NT2/D1 (cell line): ENCODE measurements around the gene CLCN7.
"Not testable (repeated sequence)": the region's sequence is repeated elsewhere in the genome, so short reads cannot be mapped to it uniquely, and the experiment has no call there.

Source experiments
- DNase-seq: peaks from one replicate; pipeline ENCODE4 v3.0.0-alpha.2; 2011; ENCODE audit warnings: low read depth, low spot score
- H3K27me3 ChIP-seq: 2 replicates; pipeline ENCODE4 v1.6.0; 2011; ENCODE audit warnings: mild to moderate bottlenecking; ENCODE audit not compliant: insufficient read length, insufficient read depth
- H3K36me3 ChIP-seq: 2 replicates; pipeline ENCODE4 v1.6.1; 2011; ENCODE audit warnings: mild to moderate bottlenecking, low read length, mixed read lengths; ENCODE audit not compliant: insufficient read depth, insufficient read length
- H3K4me1 ChIP-seq: 2 replicates; pipeline ENCODE4 v1.5.1; 2011; ENCODE audit not compliant: insufficient read depth, insufficient read length
- H3K4me3 ChIP-seq: 2 replicates; pipeline ENCODE4 v1.5.1; 2011; ENCODE audit warnings: low read depth; ENCODE audit not compliant: insufficient read length
- H3K9ac ChIP-seq: 2 replicates; pipeline ENCODE4 v1.6.0; 2011; ENCODE audit warnings: low read depth; ENCODE audit not compliant: insufficient read length
- H3K9me3 ChIP-seq: 2 replicates; pipeline ENCODE4 v1.5.1; 2011; ENCODE audit warnings: mild to moderate bottlenecking, low read length; ENCODE audit not compliant: insufficient read depth
- SUZ12 ChIP-seq: IDR thresholded peaks from 2 replicates; pipeline ENCODE4 v1.6.1; 2011; ENCODE audit not compliant: insufficient read length, insufficient read depth; ENCODE audit errors: extremely low read depth
- YY1 ChIP-seq: IDR thresholded peaks from 2 replicates; pipeline ENCODE4 v1.6.1; 2011; ENCODE audit not compliant: insufficient read length, insufficient read depth
- ZNF274 ChIP-seq: IDR thresholded peaks from 2 replicates; pipeline ENCODE4 v1.6.1; 2011; ENCODE audit warnings: mild to moderate bottlenecking, low read depth, low read length

The CLCN7 gene

DNA sequence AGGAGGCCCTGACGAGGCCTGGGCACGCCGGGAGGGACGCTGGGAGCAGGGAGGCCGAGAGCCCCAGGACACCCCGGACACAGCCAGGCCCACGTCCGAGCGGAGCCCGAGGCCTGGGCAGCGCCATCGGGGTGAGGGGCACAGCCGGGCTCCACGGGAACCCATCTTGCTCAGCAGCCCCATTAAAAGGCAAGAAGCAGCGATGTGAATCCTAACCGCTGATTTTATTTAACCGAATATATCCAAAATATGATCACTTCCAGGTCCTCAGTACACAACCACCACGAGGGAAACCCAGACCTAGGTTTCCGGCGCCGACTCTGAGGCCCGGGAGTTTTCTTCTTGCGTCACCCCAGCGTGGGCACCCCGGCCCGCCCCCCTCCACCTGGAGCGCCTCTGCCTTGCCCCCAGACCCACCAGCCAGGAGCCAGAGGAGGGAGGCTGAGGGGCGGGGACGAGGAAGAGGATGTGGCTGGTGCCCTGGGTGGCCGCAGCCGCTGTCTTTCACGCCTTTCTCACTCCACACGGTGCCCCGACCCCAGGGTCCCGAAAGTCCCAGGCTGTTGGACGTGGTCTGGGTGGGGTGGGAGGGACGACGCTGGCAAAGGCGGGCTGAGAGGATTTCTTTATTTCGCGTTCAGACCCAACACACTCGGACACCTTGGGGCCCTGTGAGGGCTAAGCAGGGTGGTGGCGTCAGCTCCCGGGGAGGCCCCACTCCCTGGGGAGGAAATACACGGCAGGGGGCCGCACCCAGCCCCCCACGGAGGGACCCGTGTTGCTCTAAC is 29.9 kb downstream of the CLCN7 start:
- no peak for DNase-seq
- TF ChIP-seq YY1 (no peak), SUZ12 (no peak), ZNF274 (no peak)
- Histone ChIP-seq H3K9me3 (no peaks in the 10 kb centered on the region), H3K36me3 (peaks cover 45% of the 10 kb centered on the region), H3K4me3 (no peak overlapping the region), H3K27me3 (no peaks in the 10 kb centered on the region), H3K9ac (no peak overlapping the region), H3K4me1 (no peaks in the 10 kb centered on the region)

DNA sequence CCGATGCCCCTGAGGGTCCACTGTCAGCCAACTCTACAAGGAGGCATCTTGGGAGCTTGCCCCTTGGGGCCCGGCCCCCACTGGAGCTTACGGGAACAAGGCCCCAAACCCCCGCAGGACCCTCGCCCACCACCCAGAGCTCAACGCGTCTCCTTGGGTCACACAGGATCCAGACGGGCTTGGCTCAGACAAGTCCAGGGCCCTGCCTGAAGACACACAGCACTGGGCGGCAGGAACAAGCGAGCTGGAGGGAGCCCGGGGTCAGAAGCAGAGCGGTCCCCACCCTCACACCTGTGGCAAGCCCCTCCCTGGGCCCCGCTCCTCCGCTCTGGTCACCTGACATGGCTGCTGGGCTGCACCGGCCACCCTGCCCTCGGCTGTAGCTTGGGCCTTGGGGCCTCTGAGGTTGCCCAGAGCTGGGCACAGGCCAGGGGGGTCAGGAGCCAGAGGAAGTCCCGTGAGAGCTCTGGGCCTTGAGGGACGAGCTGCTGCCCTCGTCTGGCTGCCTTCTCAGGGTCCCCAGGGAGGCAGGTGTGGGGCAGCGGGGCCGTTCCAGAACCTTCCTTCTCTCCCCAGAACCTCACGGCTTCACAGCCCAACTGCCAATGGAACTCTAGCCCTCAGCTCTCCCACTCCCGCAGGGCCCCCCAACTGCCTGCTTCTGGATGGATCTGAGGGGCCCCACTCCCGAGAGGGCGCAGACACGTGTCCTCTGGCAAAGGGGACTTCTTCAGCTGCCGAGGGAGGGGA is 30.7 kb downstream of the CLCN7 start, which contains the start of gene CCDC154:
TSS of gene CCDC154 (minus strand) at position 577 of the 750 bp plus-strand sequence. CDS start at position 343, 234 bp downstream.
- DNase-seq: no peak
- Histone ChIP-seq H3K4me1 (peaks cover 4% of the 10 kb centered on the region), H3K27me3 (no peaks in the 10 kb centered on the region), H3K9ac (no peak within 1 kb of the TSS), H3K9me3 (no peaks in the 10 kb centered on the region), H3K36me3 (peaks cover 37% of the 10 kb centered on the region), H3K4me3 (no peak within 1 kb of the TSS)
- no peak for TF ChIP-seq YY1
- TF ChIP-seq SUZ12: no peak
- TF ChIP-seq ZNF274: no peak

DNA sequence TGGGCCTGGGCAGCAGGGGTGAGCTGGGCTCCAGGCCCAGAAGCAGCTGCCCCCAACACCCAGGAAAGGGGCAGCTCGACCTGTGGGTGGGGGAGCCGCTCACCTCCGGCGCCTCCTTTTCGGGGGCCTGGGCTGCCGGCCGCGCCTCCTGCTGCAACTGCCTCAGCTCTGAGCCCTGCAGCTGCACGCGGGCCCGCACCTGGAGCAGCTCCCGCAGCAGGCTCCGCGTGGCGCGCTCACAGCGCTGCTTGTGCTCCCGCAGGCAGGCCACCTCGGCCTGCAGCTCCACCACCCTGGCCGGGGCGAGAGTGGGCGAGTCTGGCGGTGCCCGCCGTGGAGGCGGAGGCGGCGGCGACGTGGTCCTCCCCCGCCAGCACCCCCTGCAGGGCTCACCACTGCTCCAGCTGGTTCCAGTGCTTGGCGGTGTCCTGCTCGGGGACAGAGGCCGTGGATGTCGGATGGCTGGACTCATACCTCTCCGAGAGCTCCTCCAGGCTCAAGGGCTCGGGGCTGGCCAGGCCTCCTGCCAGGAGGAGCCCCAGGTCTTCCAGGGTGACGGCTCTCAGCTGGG is 31.3 kb downstream of the CLCN7 start:
- H3K9me3 ChIP-seq: no peaks in the 10 kb centered on the region
- DNase-seq: no peak
- TF ChIP-seq YY1 (no peak), SUZ12 (no peak)
- H3K4me3 ChIP-seq: no peak overlapping the region
- no peaks in the 10 kb centered on the region for H3K27me3 ChIP-seq
- H3K9ac ChIP-seq: no peak overlapping the region
- H3K4me1 ChIP-seq: peaks cover 4% of the 10 kb centered on the region
- H3K36me3 ChIP-seq: peaks cover 31% of the 10 kb centered on the region

DNA sequence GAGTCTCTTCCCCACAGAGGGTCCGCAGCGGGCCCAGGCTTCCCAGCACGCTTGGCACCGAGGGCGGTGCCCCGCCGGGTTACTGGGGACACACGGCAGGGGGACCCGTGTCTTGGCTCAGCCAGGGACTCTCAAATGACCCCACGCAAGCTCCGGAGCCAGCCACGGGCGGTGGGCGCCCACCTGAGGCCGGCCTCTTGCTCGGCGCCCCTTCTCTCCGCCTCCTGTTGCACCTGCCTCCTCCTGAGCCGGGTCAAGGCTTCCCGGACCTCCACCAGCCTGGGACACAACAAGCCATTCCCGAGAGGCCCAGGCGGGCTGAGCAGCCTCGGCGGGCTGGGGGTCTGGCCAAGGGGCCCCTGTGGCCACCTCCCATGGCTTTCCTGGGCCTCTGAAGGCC is 32.1 kb downstream of the CLCN7 start:
- no peak overlapping the region for H3K4me3 ChIP-seq
- H3K9ac ChIP-seq: no peak overlapping the region
- H3K27me3 ChIP-seq: no peaks in the 10 kb centered on the region
- peaks cover 23% of the 10 kb centered on the region for H3K36me3 ChIP-seq
- H3K9me3 ChIP-seq: no peaks in the 10 kb centered on the region
- no peak for TF ChIP-seq ZNF274
- no peak for TF ChIP-seq YY1
- no peak for TF ChIP-seq SUZ12
- no peak for DNase-seq
- peaks cover 4% of the 10 kb centered on the region for H3K4me1 ChIP-seq

DNA sequence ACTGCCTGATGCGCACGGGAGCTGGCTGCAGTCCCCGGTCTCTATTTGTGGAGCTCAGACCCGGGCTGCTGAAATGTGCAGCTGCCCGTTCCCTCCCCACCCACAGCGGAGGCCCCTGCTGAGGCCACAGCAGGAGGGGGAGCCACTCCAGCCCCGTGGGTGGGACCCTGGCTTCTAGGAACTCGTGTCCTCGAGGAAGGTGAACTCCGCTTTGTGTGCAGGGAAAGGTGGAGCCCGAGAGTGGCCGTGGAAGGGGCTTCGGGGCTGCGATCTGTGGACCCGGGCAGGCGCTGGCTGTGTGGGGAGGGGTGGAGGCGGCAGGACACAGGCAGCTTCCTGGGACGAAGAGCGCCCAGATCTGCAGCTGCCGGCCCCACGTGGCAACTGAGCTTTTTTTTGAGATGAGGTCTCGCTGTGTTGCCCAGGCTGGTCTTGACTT is 33.4 kb downstream of the CLCN7 start:
- Histone ChIP-seq H3K9ac (no peak overlapping the region), H3K4me3 (no peak overlapping the region), H3K9me3 (no peaks in the 10 kb centered on the region), H3K4me1 (peaks cover 7% of the 10 kb centered on the region), H3K27me3 (no peaks in the 10 kb centered on the region), H3K36me3 (peaks cover 12% of the 10 kb centered on the region)
- no peak for DNase-seq
- TF ChIP-seq ZNF274 (no peak), SUZ12 (no peak), YY1 (no peak)

DNA sequence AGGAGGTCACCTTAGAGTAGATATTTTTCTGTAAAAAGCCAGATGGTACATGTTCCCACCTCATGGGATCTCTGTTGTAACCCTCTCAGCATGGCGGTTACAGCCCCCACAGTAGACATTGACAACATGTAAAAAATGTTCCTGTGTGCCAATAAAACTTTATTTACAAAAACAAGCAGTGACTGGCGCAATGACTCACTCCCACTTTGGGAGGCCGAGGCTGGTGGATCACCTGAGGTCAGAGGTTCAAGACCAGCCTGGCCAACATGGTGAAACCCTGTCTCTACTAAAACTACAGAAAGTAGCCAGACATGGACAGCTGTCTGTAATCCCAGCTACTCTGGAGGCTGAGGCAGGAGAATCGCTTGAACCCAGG is 35.1 kb downstream of the CLCN7 start:
- H3K9ac ChIP-seq, H3K36me3 ChIP-seq, DNase-seq, H3K27me3 ChIP-seq, H3K9me3 ChIP-seq, H3K4me3 ChIP-seq: not testable (repeated sequence)
- H3K4me1 ChIP-seq: peaks cover 10% of the 10 kb centered on the region

DNA sequence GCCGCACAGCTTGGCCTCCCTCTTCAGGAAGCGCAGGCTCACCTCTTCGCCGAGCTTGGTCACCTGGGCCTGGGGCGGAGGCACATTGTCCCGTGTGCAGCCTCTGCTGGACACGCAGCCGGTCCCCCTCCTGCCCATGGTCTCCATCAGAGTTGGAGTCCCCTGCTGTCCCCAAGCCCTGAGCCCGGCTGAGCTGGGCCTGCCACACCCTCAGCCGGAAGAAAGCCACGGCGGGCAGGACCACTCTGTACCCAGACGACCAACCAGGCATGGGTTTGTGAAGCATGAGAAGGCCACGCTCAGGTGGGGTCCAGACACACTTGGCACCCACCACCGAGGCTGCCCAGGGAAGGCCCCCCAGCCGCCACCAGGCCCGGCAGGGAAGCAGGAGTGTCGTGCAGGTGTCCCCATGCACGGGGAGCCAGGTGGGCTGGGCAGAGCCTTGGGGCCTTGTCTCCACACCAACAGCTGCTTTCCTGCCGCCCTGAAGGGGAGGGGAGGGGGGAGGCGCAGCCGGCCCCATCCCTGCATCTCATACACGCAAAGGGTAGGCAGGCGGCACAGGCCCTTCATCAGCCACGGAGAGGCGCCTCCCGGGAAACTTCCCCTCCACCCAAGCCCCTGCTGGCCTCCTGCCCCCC is 35.6 kb downstream of the CLCN7 start:
- H3K4me1 ChIP-seq: peaks cover 10% of the 10 kb centered on the region

More for the DNA sequence above, 35.6 kb downstream of the CLCN7 start:
- H3K9ac ChIP-seq: no peak overlapping the region
- H3K9me3 ChIP-seq: no peaks in the 10 kb centered on the region
- TF ChIP-seq SUZ12 (no peak), YY1 (no peak), ZNF274 (no peak)
- no peaks in the 10 kb centered on the region for H3K27me3 ChIP-seq
- no peaks in the 10 kb centered on the region for H3K36me3 ChIP-seq
- no peak for DNase-seq
- H3K4me3 ChIP-seq: no peak overlapping the region
